Measurements from ENCODE around the gene FAM47B. TPM values are rescaled to one million over a fixed set of nuclear protein-coding genes. Genes with fewer than 3 reads are reported as not detected.

Gene FAM47B
- total and polyA plus RNA-seq, 12 donors, result not detected

DNA sequence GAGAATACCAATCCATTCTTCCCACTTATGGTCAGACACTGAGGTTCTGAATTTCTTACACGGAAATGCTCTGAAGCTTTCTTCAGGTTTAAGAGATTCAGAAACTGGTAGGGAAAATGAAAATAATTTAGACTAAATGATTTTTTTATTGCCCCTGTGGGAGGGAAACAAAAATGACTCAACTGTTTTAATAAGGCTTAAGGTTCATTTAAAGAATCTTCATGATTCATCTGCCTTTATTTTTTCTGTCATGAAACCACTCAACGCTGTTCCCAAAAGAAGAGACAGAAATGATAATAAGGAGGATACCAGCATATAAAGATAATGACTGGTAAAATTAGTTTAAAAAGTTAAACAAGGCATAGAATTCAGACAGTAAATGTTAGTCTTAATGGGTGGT lies 39.3 kb upstream of the FAM47B start:
- intact Hi-C loops (cut with DNase I), result no loop called here
- no peak overlapping the region for H3K4me3 ChIP-seq
- H3K9me3 ChIP-seq, result peaks cover 0 to 4% (median 0%) of the 10 kb centered on the region in 11 donors
- no peak overlapping the region for H3K27ac ChIP-seq
- 80 to 84% methylated on average over 2 of the region's 2 CpGs for WGBS, 2 donors
- H3K27me3 ChIP-seq, result no peaks in the 10 kb centered on the region
- no peaks in the 10 kb centered on the region for H3K36me3 ChIP-seq
- no peak for ATAC-seq
- H3K4me1 ChIP-seq, result no peaks in the 10 kb centered on the region
- no peak for DNase-seq
- TF ChIP-seq, protein P1, sequence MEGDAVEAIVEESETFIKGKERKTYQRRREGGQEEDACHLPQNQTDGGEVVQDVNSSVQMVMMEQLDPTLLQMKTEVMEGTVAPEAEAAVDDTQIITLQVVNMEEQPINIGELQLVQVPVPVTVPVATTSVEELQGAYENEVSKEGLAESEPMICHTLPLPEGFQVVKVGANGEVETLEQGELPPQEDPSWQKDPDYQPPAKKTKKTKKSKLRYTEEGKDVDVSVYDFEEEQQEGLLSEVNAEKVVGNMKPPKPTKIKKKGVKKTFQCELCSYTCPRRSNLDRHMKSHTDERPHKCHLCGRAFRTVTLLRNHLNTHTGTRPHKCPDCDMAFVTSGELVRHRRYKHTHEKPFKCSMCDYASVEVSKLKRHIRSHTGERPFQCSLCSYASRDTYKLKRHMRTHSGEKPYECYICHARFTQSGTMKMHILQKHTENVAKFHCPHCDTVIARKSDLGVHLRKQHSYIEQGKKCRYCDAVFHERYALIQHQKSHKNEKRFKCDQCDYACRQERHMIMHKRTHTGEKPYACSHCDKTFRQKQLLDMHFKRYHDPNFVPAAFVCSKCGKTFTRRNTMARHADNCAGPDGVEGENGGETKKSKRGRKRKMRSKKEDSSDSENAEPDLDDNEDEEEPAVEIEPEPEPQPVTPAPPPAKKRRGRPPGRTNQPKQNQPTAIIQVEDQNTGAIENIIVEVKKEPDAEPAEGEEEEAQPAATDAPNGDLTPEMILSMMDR (IDR thresholded peaks at IDR 0.05), result no peak

DNA sequence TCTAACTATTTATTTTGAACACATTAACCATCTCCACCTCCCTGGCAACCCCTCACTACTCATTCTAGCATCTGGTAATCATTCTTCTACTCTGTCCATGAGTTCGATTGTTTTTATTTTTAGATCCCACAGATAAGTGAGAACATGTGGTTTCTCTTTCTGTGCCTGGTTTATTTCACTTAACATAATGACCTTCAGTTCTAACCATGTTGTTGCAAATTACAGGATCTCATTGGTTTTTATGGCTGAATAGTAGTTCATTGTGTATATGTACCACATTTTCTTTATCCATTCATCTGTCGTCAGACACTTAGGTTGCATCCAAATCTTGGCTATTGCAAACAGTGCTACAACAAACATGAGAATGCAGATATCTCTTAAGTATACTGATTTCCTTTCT lies 33.4 kb upstream of the FAM47B start:
- ATAC-seq (no peak), DNase-seq (no peak)
- WGBS, 2 donors, result 59 to 62% methylated on average over 2 of the region's 2 CpGs
- Histone ChIP-seq H3K27me3 (peaks cover 0 to 6% (median 0%) of the 10 kb centered on the region in 7 donors), H3K4me3 (no peak overlapping the region), H3K4me1 (no peaks in the 10 kb centered on the region), H3K27ac (no peak overlapping the region), H3K36me3 (no peaks in the 10 kb centered on the region), H3K9me3 (no peaks in the 10 kb centered on the region)
- TF ChIP-seq, protein P1 (IDR thresholded peaks at IDR 0.05), result no peak
- intact Hi-C loops (cut with DNase I), result no loop called here

DNA sequence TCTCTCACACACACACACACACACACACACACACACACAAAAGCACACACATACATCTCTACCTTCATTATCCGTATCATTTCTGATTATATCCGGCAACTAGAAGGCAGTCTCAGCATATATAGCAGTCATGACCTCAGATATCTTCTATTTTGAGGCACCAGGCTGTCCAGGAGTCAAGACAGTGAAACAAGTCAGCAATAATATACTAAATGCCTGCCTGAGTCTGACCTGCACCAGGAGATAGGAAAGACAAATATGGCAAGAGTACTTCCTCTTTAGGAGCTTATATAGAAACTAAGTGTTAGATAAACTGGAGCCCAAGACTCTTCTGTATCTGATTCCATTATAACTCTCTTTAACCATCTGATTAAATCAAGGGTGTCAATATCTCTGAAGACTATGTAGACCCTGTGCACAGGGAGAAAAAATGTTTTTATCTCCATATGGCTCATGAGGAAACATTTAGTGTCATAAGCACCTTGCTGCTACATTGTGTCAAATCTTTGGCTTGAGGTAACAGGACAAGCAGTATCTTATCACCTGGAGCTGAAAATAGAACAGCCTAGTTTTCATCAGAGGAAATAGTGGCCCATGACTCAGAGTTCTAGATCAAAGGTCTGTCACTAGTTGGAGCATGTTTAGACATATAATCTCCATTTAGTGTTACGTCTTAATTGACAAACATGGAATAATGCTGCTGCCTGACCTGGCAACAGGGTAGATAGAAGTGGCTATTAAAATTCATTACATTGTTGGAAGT lies 27.0 kb upstream of the FAM47B start:
- intact Hi-C loops (cut with DNase I), result no loop called here
- peak in 2 of 8 donors; percentile 57 to 76 for ATAC-seq
- 27 to 48% methylated on average over 3 of the region's 3 CpGs for WGBS, 2 donors
- no peak overlapping the region for H3K4me3 ChIP-seq
- TF ChIP-seq, protein P1 (IDR thresholded peaks at IDR 0.05), result no peak
- DNase-seq, result no peak
- H3K27me3 ChIP-seq, result peaks cover 0 to 9% (median 0%) of the 10 kb centered on the region in 7 donors
- H3K4me1 ChIP-seq, result peaks cover 0 to 5% (median 0%) of the 10 kb centered on the region in 9 donors
- no peak overlapping the region for H3K27ac ChIP-seq
- no peaks in the 10 kb centered on the region for H3K9me3 ChIP-seq
- H3K36me3 ChIP-seq, result no peaks in the 10 kb centered on the region

- TF ChIP-seq, protein P1 (IDR thresholded peaks at IDR 0.05), result no peak
- whole genome bisulfite sequencing, 2 donors, result 48 to 78% methylated on average over 1 of the region's 1 CpG
- no peak for DNase-seq
- ATAC-seq, result no peak
- Histone ChIP-seq H3K9me3 (no peaks in the 10 kb centered on the region), H3K27me3 (peaks cover 0 to 4% (median 0%) of the 10 kb centered on the region in 7 donors), H3K36me3 (no peaks in the 10 kb centered on the region), H3K27ac (no peak overlapping the region), H3K4me1 (peaks cover 0 to 5% (median 0%) of the 10 kb centered on the region in 9 donors), H3K4me3 (no peak overlapping the region)
- intact Hi-C loops (cut with DNase I), result no loop called here
These were observed 25.4 kb upstream of the FAM47B start for GRCh38 chrX:34917146-34917545.

Measured in heart right ventricle (tissue), 16 donors.